GM12878 (cell line): ENCODE data around the gene TMPRSS9. TPM values are rescaled to one million over a fixed set of nuclear protein-coding genes. Genes with fewer than 3 reads are reported as not detected.

Source experiments
- ATAC-seq: fragments of 200-7000 bp; cut with Tn5 transposase; 3 replicates; pipeline ENCODE4 v1.9.1; 2020; ENCODE audit warnings: mild to moderate bottlenecking, moderate library complexity
- BruUV-seq: library from RNA; stranded (reverse); fragments of 400-500 nt; replicated peaks from 2 replicates; lab custom pipeline; 2021; lab: Mats Ljungman, UMichigan
- CTCF ChIA-PET: fragments of 300-600 bp; sonication (Branson Sonifier 250); formaldehyde crosslinking; extraction: SDS; loops from one replicate; lab custom pipeline; 2021; ENCODE audit warnings: inconsistent platforms; lab: Yijun Ruan, JAX
- POLR2A ChIA-PET: fragments of 350-600 bp; formaldehyde crosslinking; extraction: SDS; loops from one replicate; lab custom pipeline; 2021; ENCODE audit warnings: inconsistent platforms; lab: Charles Lee
- RAD21 ChIA-PET: fragments of 300-600 bp; sonication (Branson Sonifier 250); formaldehyde crosslinking; loops from one replicate; lab custom pipeline; 2023; ENCODE audit warnings: antibody characterized with exemption; ENCODE audit not compliant: unreplicated experiment; lab: Charles Lee
- SMC1A ChIA-PET: fragments of 300-600 bp; sonication (Branson Sonifier 250); formaldehyde crosslinking; loops from one replicate; lab custom pipeline; 2023; ENCODE audit not compliant: unreplicated experiment, uncharacterized antibody; lab: Charles Lee
- DNase-seq: peaks from one replicate; pipeline ENCODE4 v3.0.0-alpha.2; 2011; ENCODE audit warnings: low read depth, low spot score
- FAIRE-seq: peaks from 3 replicates; lab custom pipeline; 2011; peaks lifted over from hg19 to GRCh38; lab: Jason Lieb, UNC
- H2AFZ ChIP-seq: 2 replicates; pipeline ENCODE4 v1.6.0; 2011; ENCODE audit warnings: low read depth, low read length, control low read depth; ENCODE audit not compliant: control insufficient read depth
- H3K27ac ChIP-seq: 2 replicates; pipeline ENCODE4 v1.5.1; 2011; ENCODE audit warnings: control low read depth; ENCODE audit not compliant: control insufficient read depth, insufficient read depth
- H3K27me3 ChIP-seq, 2 experiments: replicated peaks in 1 of 2; 2 replicates each; pipeline versions ENCODE4 v1.6.0 to v1.6.1; 2011; ENCODE audit warnings: low read length in 1 of 2; ENCODE audit not compliant: control insufficient read depth in 2 of 2, insufficient read depth in 2 of 2
- H3K36me3 ChIP-seq, 2 experiments: 2 replicates each; pipeline ENCODE4 v1.5.1; 2011; ENCODE audit warnings: low read length in 1 of 2; ENCODE audit not compliant: control insufficient read depth in 2 of 2, insufficient read depth in 2 of 2
- H3K4me1 ChIP-seq: 2 replicates; pipeline ENCODE4 v1.6.1; 2011; ENCODE audit warnings: mild to moderate bottlenecking, low read length, moderate library complexity, mixed read lengths; ENCODE audit not compliant: control insufficient read depth, insufficient read depth
- H3K4me2 ChIP-seq: 2 replicates; pipeline ENCODE4 v1.6.0; 2011; ENCODE audit warnings: control low read depth; ENCODE audit not compliant: control insufficient read depth, insufficient read depth
- H3K4me3 ChIP-seq: fragments of 200-600 bp; sonication (generic); 2 replicates; pipeline ENCODE4 v1.5.1; 2016
- H3K79me2 ChIP-seq: 2 replicates; pipeline ENCODE4 v1.6.0; 2011; ENCODE audit warnings: low read length; ENCODE audit not compliant: control insufficient read depth, insufficient read depth
- H3K9ac ChIP-seq: 2 replicates; pipeline ENCODE4 v1.8.0; 2011; ENCODE audit warnings: low read length, control low read depth, mixed read lengths; ENCODE audit not compliant: control insufficient read depth, insufficient read depth
- H3K9me3 ChIP-seq: replicated peaks from 3 replicates; pipeline ENCODE4 v1.5.1; 2011; ENCODE audit warnings: mild to moderate bottlenecking, low read length; ENCODE audit not compliant: control insufficient read depth, insufficient read depth
- H4K20me1 ChIP-seq: 2 replicates; pipeline ENCODE4 v1.6.0; 2011; ENCODE audit not compliant: control insufficient read depth, insufficient read depth
- BHLHE40 ChIP-seq, 2 experiments: fragments of 450-650 bp in 1 of 2; IDR thresholded peaks; 2 replicates each; pipeline ENCODE4 v1.6.1; 2011 to 2017; ENCODE audit warnings: low read depth in 2 of 2, borderline replicate concordance in 1 of 2, improper control_type of control experiment in 1 of 2, low read length in 1 of 2, mild to moderate bottlenecking in 1 of 2
- BMI1 ChIP-seq: fragments of 450-650 bp; IDR thresholded peaks from 2 replicates; pipeline ENCODE4 v1.6.1; 2016; ENCODE audit warnings: mild to moderate bottlenecking, moderate library complexity, borderline replicate concordance
- EGR1 ChIP-seq, 2 experiments: IDR thresholded peaks; 1 replicate in 1 of 2; 2 replicates in 1 of 2; pipeline ENCODE4 v1.6.1; 2011 to 2012; ENCODE audit warnings: low read depth in 2 of 2, low read length in 2 of 2, borderline replicate concordance in 1 of 2, mild to moderate bottlenecking in 1 of 2, moderate library complexity in 1 of 2
- EZH2 ChIP-seq: IDR thresholded peaks from 2 replicates; pipeline ENCODE4 v1.6.1; 2012; ENCODE audit warnings: low read depth, mild to moderate bottlenecking, control low read depth, inconsistent platforms, low read length, borderline replicate concordance; ENCODE audit not compliant: control insufficient read depth
- HCFC1 ChIP-seq: fragments of 150-350 bp; IDR thresholded peaks from 2 replicates; pipeline ENCODE4 v1.6.1; 2014; ENCODE audit warnings: low read length
- MEF2A ChIP-seq: IDR thresholded peaks from 2 replicates; pipeline ENCODE4 v1.6.1; 2011; ENCODE audit warnings: low read depth, mild to moderate bottlenecking, low read length, moderate library complexity; ENCODE audit not compliant: insufficient read depth
- NFIC ChIP-seq: IDR thresholded peaks from 2 replicates; pipeline ENCODE4 v1.6.1; 2012; ENCODE audit warnings: low read depth, mild to moderate bottlenecking, inconsistent platforms, low read length, moderate library complexity
- PRDM15 ChIP-seq: fragments of 450-650 bp; formaldehyde crosslinking; IDR thresholded peaks from 2 replicates; pipeline ENCODE4 v1.4.0; 2020; ENCODE audit warnings: mild to moderate bottlenecking, moderate library complexity
- RUNX3 ChIP-seq: IDR thresholded peaks from 2 replicates; pipeline ENCODE4 v1.6.1; 2012; ENCODE audit warnings: low read length, inconsistent platforms
- TARDBP ChIP-seq: IDR thresholded peaks from 2 replicates; pipeline ENCODE4 v1.6.1; 2016; ENCODE audit warnings: borderline replicate concordance
- WRNIP1 ChIP-seq: IDR thresholded peaks from 2 replicates; pipeline ENCODE4 v1.6.1; 2011; ENCODE audit warnings: low read depth, low read length, improper control_type of control experiment, borderline replicate concordance
- ZNF24 ChIP-seq: fragments of 450-650 bp; IDR thresholded peaks from 2 replicates; pipeline ENCODE4 v1.6.1; 2017; ENCODE audit warnings: antibody characterized with exemption, mild to moderate bottlenecking
- ZNF592 ChIP-seq: fragments of 450-650 bp; IDR thresholded peaks from 2 replicates; pipeline ENCODE4 v1.6.1; 2017; ENCODE audit warnings: mild to moderate bottlenecking, moderate library complexity
- WGBS: methylation state at CpG from one replicate; pipeline ENCODE4 v1.1.6; 2016; ENCODE audit warnings: low lambda C conversion rate; ENCODE audit not compliant: insufficient replicate concordance, insufficient coverage; ENCODE audit errors: missing lambda C conversion rate; 5-methylcytosine and 5-hydroxymethylcytosine counted together
- in situ Hi-C: fragments of 300-500 bp; cut with MboI; formaldehyde crosslinking; loops from 9 replicates; pipeline ENCODE4 v1.14.3; 2018; ENCODE audit warnings: mixed read lengths
- intact Hi-C: fragments of 100-400 bp; cut with micrococcal nuclease; formaldehyde crosslinking; loops from one replicate; pipeline ENCODE4 v1.14.2; 2022; ENCODE audit not compliant: unreplicated experiment
- polyA plus RNA-seq, 11 experiments: library from polyadenylated mRNA; depleted of rRNA in 4 of 11; unstranded in 6 of 11; stranded (reverse) in 5 of 11; fragments of >200 nt; fragmentation: Nextera tagmentation in 4 of 11; fragmentation: Illumina TruSeq in 1 of 11; extraction: Ambion mirVana in 4 of 11; extraction: Trizol in 1 of 11; gene quantifications; 1 replicate in 1 of 11; 2 replicates in 10 of 11; pipeline versions ENCODE4 v1.2.1 to v1.2.3, GENCODE V29; 2011 to 2016; ENCODE audit warnings: inconsistent platforms in 2 of 11, missing spikeins in 2 of 11, low read depth in 1 of 11
- total RNA-seq, 4 experiments: library from RNA; depleted of rRNA in 3 of 4; stranded (reverse); fragments of >200 nt in 3 of 4; fragmentation: Illumina TruSeq in 1 of 4; extraction: Trizol in 1 of 4; gene quantifications; 2 replicates each; pipeline versions ENCODE4 v1.2.1 to v1.2.3, GENCODE V29; 2013 to 2021
- TF ChIP-seq, protein P1 (sequence below): IDR thresholded peaks from 2 replicates; pipeline ENCODE4 v1.6.1; 2011; ENCODE audit warnings: mild to moderate bottlenecking, low read depth, low read length, moderate library complexity; ENCODE audit not compliant: insufficient replicate concordance

TMPRSS9 gene
- total and polyA plus RNA-seq, 10 of the 15 experiments (the other 5 are each of a cell fraction or from before 2014, with no cell fraction given), result 0.24 TPM; not detected in 9

GRCh38 chr19:2365201-2365970, 5.3 kb downstream of the TMPRSS9 start:
- no peak overlapping the region for H3K9ac ChIP-seq
- DNase-seq (no peak), FAIRE-seq (no peak), ATAC-seq (no peak)
- H3K27me3 ChIP-seq, result no peaks in the 10 kb centered on the region
- no peaks in the 10 kb centered on the region; the same call in 2 of the 3 replicates for H3K9me3 ChIP-seq
- ChIA-PET CTCF (interaction anchor here (0.9 kb wide), 1 partner anchor 115 kb away, joined by 3 read pairs; no protein-coding TSS in a partner anchor), RAD21 (no interaction called here), POLR2A (interaction anchor here (0.7 kb wide), 1 partner anchor 63 kb away, joined by 3 read pairs; no protein-coding TSS in a partner anchor), SMC1A (no interaction called here)
- in situ Hi-C loops (no loop called here), intact Hi-C loops (no loop called here)
- H3K4me2 ChIP-seq, result no peak overlapping the region
- no peak overlapping the region for H2AFZ ChIP-seq
- H3K36me3 ChIP-seq, result no peaks in the 10 kb centered on the region
- no peak overlapping the region for H3K27ac ChIP-seq
- no peaks in the 10 kb centered on the region for H4K20me1 ChIP-seq
- no peak overlapping the region for H3K4me3 ChIP-seq
- no peaks in the 10 kb centered on the region for H3K4me1 ChIP-seq
- 37% methylated on average over 10 of the region's 10 CpGs for WGBS
- H3K79me2 ChIP-seq, result no peaks in the 10 kb centered on the region
- no TSS peak for BruUV-seq
- TF ChIP-seq WRNIP1, result no peak
- TF ChIP-seq, protein P1, sequence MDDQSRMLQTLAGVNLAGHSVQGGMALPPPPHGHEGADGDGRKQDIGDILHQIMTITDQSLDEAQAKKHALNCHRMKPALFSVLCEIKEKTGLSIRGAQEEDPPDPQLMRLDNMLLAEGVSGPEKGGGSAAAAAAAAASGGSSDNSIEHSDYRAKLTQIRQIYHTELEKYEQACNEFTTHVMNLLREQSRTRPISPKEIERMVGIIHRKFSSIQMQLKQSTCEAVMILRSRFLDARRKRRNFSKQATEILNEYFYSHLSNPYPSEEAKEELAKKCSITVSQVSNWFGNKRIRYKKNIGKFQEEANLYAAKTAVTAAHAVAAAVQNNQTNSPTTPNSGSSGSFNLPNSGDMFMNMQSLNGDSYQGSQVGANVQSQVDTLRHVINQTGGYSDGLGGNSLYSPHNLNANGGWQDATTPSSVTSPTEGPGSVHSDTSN, result no peak
- TF ChIP-seq NFIC, result no peak
- no peak for TF ChIP-seq TARDBP
- no peak for TF ChIP-seq MEF2A
- TF ChIP-seq PRDM15 (CRISPR knock-in tag), result no peak
- TF ChIP-seq ZNF24, result no peak
- no peak for TF ChIP-seq ZNF592
- TF ChIP-seq BHLHE40 (IDR thresholded peaks at IDR 0.05; ENCODE audit: borderline replicate concordance in 1 of 2, low read depth in 2 of 2, low read length in 1 of 2), result no peak
- TF ChIP-seq EZH2, result no peak
- no peak for TF ChIP-seq HCFC1
- TF ChIP-seq EGR1 (IDR thresholded peaks at IDR 0.05; ENCODE audit: borderline replicate concordance in 1 of 2, low read depth in 2 of 2, low read length in 2 of 2), result no peak
- TF ChIP-seq RUNX3, result no peak
- no peak for TF ChIP-seq BMI1
